GM12864 (cell line): ENCODE data around the gene DBP.

Experiments used
- DNase-seq: peaks from one replicate; pipeline ENCODE4 v3.0.0-alpha.2; 2011; ENCODE audit warnings: low read depth
- H3K4me3 ChIP-seq: 2 replicates; pipeline ENCODE4 v1.5.1; 2011; ENCODE audit warnings: mild to moderate bottlenecking, low read depth, low read length, control low read depth
- TF ChIP-seq, protein P1 (sequence below): IDR thresholded peaks from 2 replicates; pipeline ENCODE4 v1.5.1; 2011; ENCODE audit warnings: low read depth, mild to moderate bottlenecking, moderate library complexity, low read length, control low read depth, inconsistent platforms; ENCODE audit errors: missing control alignments

Gene DBP

GRCh38 chr19:48639483-48640375 is 2.5 kb upstream of the DBP start:
- DNase-seq = no peak
- H3K4me3 ChIP-seq = no peak overlapping the region
- TF ChIP-seq, protein P1, sequence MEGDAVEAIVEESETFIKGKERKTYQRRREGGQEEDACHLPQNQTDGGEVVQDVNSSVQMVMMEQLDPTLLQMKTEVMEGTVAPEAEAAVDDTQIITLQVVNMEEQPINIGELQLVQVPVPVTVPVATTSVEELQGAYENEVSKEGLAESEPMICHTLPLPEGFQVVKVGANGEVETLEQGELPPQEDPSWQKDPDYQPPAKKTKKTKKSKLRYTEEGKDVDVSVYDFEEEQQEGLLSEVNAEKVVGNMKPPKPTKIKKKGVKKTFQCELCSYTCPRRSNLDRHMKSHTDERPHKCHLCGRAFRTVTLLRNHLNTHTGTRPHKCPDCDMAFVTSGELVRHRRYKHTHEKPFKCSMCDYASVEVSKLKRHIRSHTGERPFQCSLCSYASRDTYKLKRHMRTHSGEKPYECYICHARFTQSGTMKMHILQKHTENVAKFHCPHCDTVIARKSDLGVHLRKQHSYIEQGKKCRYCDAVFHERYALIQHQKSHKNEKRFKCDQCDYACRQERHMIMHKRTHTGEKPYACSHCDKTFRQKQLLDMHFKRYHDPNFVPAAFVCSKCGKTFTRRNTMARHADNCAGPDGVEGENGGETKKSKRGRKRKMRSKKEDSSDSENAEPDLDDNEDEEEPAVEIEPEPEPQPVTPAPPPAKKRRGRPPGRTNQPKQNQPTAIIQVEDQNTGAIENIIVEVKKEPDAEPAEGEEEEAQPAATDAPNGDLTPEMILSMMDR = no peak

DNA sequence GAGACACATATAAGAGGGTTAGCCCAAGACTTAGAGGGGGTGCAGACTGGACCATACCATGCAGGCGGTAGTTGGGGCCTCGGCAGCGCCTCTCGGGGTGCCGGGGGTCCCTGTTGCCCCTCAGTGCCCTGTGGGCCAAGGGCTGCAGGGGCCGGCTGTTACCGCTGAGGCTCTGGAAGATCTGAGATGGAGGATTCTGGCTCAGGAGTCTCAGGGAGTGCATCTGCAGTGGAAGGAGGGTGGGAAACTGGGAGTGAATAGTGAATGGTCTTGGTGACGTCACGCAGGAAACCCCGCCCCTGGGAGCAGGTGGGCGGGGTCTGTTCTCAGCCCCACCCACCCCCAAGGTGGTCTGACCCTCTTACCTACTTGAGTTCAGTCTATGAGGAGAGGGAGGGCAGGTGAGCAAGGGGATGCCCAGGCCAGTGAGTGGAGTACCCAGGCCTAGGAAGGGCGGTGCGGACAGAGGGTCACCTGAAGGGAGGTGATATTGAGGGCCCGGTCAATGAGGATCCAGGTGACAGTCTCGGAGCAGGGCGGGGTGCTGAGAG is 1.7 kb upstream of the DBP start:
- DNase-seq = no peak
- H3K4me3 ChIP-seq = peak overlapping the region; percentile 53
- TF ChIP-seq, protein P1 = no peak

GRCh38 chr19:48637948-48638830 is 1.0 kb upstream of the DBP start:
- TF ChIP-seq, protein P1 = no peak
- DNase-seq = peak; percentile 92
- peak overlapping the region; percentile 53 for H3K4me3 ChIP-seq

DNA sequence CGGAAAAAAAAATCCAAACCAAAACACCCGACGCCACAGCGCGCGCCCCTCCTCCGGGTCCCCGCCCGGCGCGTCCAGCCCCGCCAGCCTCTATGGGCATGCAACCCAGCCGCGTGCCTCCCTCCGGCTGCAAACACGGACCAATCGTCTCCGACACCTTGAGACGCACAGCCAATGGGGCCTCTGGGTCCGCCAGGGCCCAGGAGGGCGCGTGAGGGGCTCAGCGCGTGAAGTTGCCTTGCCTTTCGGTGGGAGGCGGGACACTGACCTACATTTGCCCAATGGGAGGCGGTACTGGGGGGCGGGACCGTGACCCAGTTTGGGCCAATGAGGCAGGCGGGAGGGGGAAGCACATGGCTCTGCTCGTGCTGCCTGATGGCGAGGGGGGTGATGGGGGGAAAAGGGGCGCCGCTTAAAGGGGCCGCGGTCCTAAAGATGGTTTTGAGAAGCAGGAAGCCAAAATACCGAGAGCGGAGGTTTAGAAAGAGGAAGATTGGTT is 319 bp upstream of the DBP start:
- DNase-seq = peak; percentile 97
- peak overlapping the region; percentile 64 for H3K4me3 ChIP-seq
- TF ChIP-seq, protein P1 = no peak

DNA sequence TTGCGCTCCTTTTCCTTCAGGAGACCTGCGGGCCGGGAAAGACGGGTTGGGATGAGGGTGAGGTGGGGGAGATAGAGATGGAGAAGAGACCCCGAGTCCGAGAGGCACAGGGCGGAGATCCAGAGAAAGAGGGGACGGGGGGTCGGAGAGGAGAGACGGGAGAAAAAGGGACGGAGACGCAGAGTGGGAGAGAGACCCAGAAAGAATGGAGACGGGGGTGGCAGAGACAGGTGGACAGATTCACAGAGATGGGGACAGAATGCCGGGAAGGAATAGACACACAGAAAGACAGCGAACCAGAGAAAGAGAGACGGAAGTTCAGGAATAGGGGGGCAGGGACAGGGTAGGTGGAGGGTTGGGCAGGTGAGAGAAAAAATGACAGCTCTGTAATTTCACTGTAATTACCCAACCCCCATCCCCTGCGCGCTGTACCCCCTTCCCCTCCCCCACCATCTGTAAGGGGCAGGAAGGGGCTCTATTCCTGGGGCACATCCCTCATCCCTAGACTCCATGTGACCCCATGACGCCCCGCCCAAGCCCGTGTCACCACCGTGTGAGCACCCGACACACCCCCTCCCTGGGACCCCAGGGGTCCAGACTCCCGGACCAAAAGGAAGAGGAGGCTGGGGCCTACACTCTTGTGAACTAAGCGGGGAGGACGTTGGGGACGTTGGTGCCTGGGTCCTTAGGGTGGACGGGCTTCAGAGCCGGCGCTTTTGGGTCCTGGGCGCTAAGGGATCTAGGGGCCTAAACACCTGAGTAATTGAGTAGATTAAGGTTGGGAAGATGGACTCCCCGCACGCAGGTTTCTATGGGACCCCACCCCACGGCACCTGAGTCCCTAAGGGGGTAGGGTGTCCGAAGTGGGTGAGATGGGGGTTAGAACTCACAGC is 967 bp downstream of the DBP start:
- DNase-seq = no peak
- TF ChIP-seq, protein P1 = no peak
- peak overlapping the region; percentile 64 for H3K4me3 ChIP-seq
